ENCODE data around the gene LRRC51. TPM values are rescaled to one million over a fixed set of nuclear protein-coding genes. Genes with fewer than 3 reads are reported as not detected.

Gene LRRC51
- total RNA-seq, 1 donor from 2014 or later: 4.4 TPM

GRCh38 chr11:72085621-72086351 lies 5.1 kb downstream of the LRRC51 start:
- no peaks in the 10 kb centered on the region for H4K20me1 ChIP-seq (ENCODE audit: insufficient read depth, low read length)
- no peaks in the 10 kb centered on the region for H3K4me1 Mint-ChIP-seq (ENCODE audit: low read depth, unreplicated experiment)
- H3K9me3 Mint-ChIP-seq (ENCODE audit: unreplicated experiment): no peaks in the 10 kb centered on the region
- no peak for TF ChIP-seq CTCF (IDR thresholded peaks at IDR 0.05; ENCODE audit: insufficient read depth, low read depth, low read length)
- no peak for TF ChIP-seq EZH2 (IDR thresholded peaks at IDR 0.05; ENCODE audit: insufficient read depth, low read length)
- no peak for FAIRE-seq
- H3K27me3 ChIP-seq (ENCODE audit: insufficient read depth, low read length): no peaks in the 10 kb centered on the region
- no peak overlapping the region for H3K4me3 ChIP-seq (ENCODE audit: insufficient read depth, low read depth, low read length)
- H3K9ac ChIP-seq (ENCODE audit: low read length): no peak overlapping the region
- peaks cover 10% of the 10 kb centered on the region for H3K36me3 Mint-ChIP-seq (ENCODE audit: low read depth, unreplicated experiment)
- H3K9me3 ChIP-seq (ENCODE audit: insufficient read depth, low read depth, low read length): no peaks in the 10 kb centered on the region
- H3K27ac Mint-ChIP-seq (ENCODE audit: unreplicated experiment): no peak overlapping the region
- no peak overlapping the region for H3K27ac ChIP-seq (ENCODE audit: low read depth, low read length)
- H3K36me3 ChIP-seq (ENCODE audit: insufficient read depth, low read length): peaks cover 14% of the 10 kb centered on the region
- H3K4me1 ChIP-seq (ENCODE audit: insufficient read depth, low read length): peaks cover 7% of the 10 kb centered on the region
- H2AFZ ChIP-seq (ENCODE audit: low read depth, low read length): no peak overlapping the region
- no peak overlapping the region for H3K4me3 Mint-ChIP-seq (ENCODE audit: unreplicated experiment)
- H3K79me2 ChIP-seq (ENCODE audit: insufficient read depth, low read length): no peaks in the 10 kb centered on the region
- H3K4me2 ChIP-seq (ENCODE audit: low read length): no peak overlapping the region
- H3K27me3 Mint-ChIP-seq (ENCODE audit: low read depth, unreplicated experiment): no peaks in the 10 kb centered on the region
- no peak for DNase-seq (ENCODE audit: low read depth)

GRCh38 chr11:72088076-72088808 lies 7.6 kb downstream of the LRRC51 start:
- H3K27ac Mint-ChIP-seq (ENCODE audit: unreplicated experiment): no peak overlapping the region
- H3K4me3 Mint-ChIP-seq (ENCODE audit: unreplicated experiment): no peak overlapping the region

More at GRCh38 chr11:72088076-72088808, 7.6 kb downstream of the LRRC51 start:
- FAIRE-seq (no peak), DNase-seq (ENCODE audit: low read depth) (no peak)
- peaks cover 9% of the 10 kb centered on the region for H3K4me1 Mint-ChIP-seq (ENCODE audit: low read depth, unreplicated experiment)
- H3K9me3 ChIP-seq (ENCODE audit: insufficient read depth, low read depth, low read length): no peaks in the 10 kb centered on the region
- H3K27me3 ChIP-seq (ENCODE audit: insufficient read depth, low read length): no peaks in the 10 kb centered on the region
- no peak overlapping the region for H3K27ac ChIP-seq (ENCODE audit: low read depth, low read length)
- no peak overlapping the region for H3K4me2 ChIP-seq (ENCODE audit: low read length)
- peaks cover 14% of the 10 kb centered on the region for H3K36me3 ChIP-seq (ENCODE audit: insufficient read depth, low read length)
- no peak overlapping the region for H3K9ac ChIP-seq (ENCODE audit: low read length)
- H3K79me2 ChIP-seq (ENCODE audit: insufficient read depth, low read length): no peaks in the 10 kb centered on the region
- peaks cover 14% of the 10 kb centered on the region for H3K36me3 Mint-ChIP-seq (ENCODE audit: low read depth, unreplicated experiment)
- no peaks in the 10 kb centered on the region for H4K20me1 ChIP-seq (ENCODE audit: insufficient read depth, low read length)
- H3K4me3 ChIP-seq (ENCODE audit: insufficient read depth, low read depth, low read length): no peak overlapping the region
- no peak overlapping the region for H2AFZ ChIP-seq (ENCODE audit: low read depth, low read length)
- H3K9me3 Mint-ChIP-seq (ENCODE audit: unreplicated experiment): no peaks in the 10 kb centered on the region
- TF ChIP-seq EZH2 (IDR thresholded peaks at IDR 0.05; ENCODE audit: insufficient read depth, low read length) (no peak), CTCF (IDR thresholded peaks at IDR 0.05; ENCODE audit: insufficient read depth, low read depth, low read length) (no peak)
- no peaks in the 10 kb centered on the region for H3K4me1 ChIP-seq (ENCODE audit: insufficient read depth, low read length)
- no peaks in the 10 kb centered on the region for H3K27me3 Mint-ChIP-seq (ENCODE audit: low read depth, unreplicated experiment)
